OCI-LY3 (cell line): ENCODE results near the gene DOCK4.

ENCODE experiments used
- CTCF ChIP-seq: fragments of 200-600, 300-600 bp; sonication (generic); IDR thresholded peaks from 2 replicates; pipeline ENCODE4 v1.5.1; 2014; ENCODE audit warnings: antibody characterized with exemption, low read length, low read depth
- EZH2phosphoT487 ChIP-seq: fragments of 200-600 bp; shearing (Covaris generic); IDR thresholded peaks from 2 replicates; pipeline ENCODE4 v1.6.1; 2018; ENCODE audit warnings: antibody characterized with exemption, mixed run types, low read depth

DNA sequence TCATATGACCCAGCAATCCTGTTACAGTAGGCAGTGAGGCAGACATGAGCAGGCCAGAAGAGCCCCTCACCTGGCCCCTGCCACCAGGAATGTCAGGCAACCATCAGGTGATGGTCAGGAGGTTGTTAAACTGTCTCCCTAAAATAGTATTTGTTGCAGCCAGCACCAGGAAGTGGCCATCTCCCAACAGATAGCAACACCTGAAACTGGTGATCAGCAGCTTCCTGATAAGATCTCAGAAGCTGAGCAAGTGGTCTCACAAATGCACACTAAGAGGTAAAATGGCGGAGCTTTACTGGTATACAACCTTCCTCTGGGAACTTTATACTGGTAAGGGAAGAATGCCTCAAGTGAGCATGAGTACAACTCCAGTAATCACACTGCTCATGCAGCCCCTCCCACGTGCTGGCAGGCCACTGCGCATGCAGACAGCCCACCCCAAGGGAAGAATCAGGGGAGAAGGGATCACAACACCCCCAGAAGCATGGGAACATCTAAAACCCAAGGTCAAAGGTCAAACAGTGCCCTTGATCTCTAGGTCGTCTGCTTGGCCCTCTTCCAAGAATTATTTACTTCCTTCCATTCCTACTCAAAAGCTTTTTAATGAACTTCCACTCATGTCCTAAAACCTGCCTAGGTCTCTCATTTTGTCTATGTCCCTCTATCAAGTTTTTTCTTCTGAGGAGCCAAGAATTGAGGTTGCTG, 133.5 kb downstream of the DOCK4 start:
- no peak for TF ChIP-seq EZH2phosphoT487
- TF ChIP-seq CTCF: no peak
